IMR-90 (cell line): ENCODE results near the gene FGF16. TPM values are rescaled to one million over a fixed set of nuclear protein-coding genes. Genes with fewer than 3 reads are reported as not detected.

Experiments used
- ATAC-seq: fragments of 200-7000 bp; cut with Tn5 transposase; 2 replicates; pipeline ENCODE4 v1.9.1; 2020; ENCODE audit warnings: low read depth, mild to moderate bottlenecking, moderate library complexity
- BruUV-seq: library from RNA; stranded (reverse); fragments of 400-500 nt; replicated peaks from 2 replicates; lab custom pipeline; 2021; lab: Mats Ljungman, UMichigan
- CTCF ChIA-PET: fragments of 300-600 bp; formaldehyde crosslinking; extraction: SDS; loops from one replicate; lab custom pipeline; 2021; ENCODE audit warnings: antibody characterized with exemption; lab: Yijun Ruan, JAX
- POLR2A ChIA-PET: fragments of 300-600 bp; sonication (Branson Sonifier 250); formaldehyde crosslinking; loops from one replicate; lab custom pipeline; 2022; ENCODE audit warnings: antibody characterized with exemption; ENCODE audit not compliant: unreplicated experiment; lab: Charles Lee
- DNase-seq: peaks from one replicate; pipeline ENCODE4 v3.0.0; 2013
- H2AFZ ChIP-seq: replicated peaks from 2 replicates; pipeline ENCODE3; 2013; ENCODE audit warnings: low read length, mild to moderate bottlenecking; ENCODE audit not compliant: poor library complexity
- H2AK5ac ChIP-seq: 2 replicates; pipeline ENCODE4 v1.6.1; 2013; ENCODE audit warnings: low read depth, low read length, inconsistent platforms
- H2AK9ac ChIP-seq: replicated peaks from 2 replicates; pipeline ENCODE3; 2013; ENCODE audit warnings: mild to moderate bottlenecking, low read depth, low read length, moderate library complexity; ENCODE audit not compliant: poor library complexity
- H2BK120ac ChIP-seq: 2 replicates; pipeline ENCODE4 v1.6.1; 2013; ENCODE audit warnings: low read depth, low read length, inconsistent platforms
- H2BK15ac ChIP-seq: 3 replicates; pipeline ENCODE4 v1.6.1; 2013; ENCODE audit warnings: low read depth, low read length, inconsistent platforms
- H2BK20ac ChIP-seq: 2 replicates; pipeline ENCODE4 v1.6.1; 2013; ENCODE audit warnings: low read depth, mild to moderate bottlenecking, inconsistent platforms, low read length, moderate library complexity
- H2BK5ac ChIP-seq: 2 replicates; pipeline ENCODE4 v1.6.1; 2013; ENCODE audit warnings: mild to moderate bottlenecking, low read depth, low read length, inconsistent platforms; ENCODE audit not compliant: poor library complexity, severe bottlenecking
- H3K14ac ChIP-seq: replicated peaks from 2 replicates; pipeline ENCODE4 v1.6.1; 2013; ENCODE audit warnings: low read depth, low read length, inconsistent platforms
- H3K18ac ChIP-seq: 2 replicates; pipeline ENCODE4 v1.6.1; 2013; ENCODE audit warnings: low read depth, low read length, control low read depth
- H3K23ac ChIP-seq: 2 replicates; pipeline ENCODE4 v1.6.1; 2013; ENCODE audit warnings: low read depth, low read length, inconsistent platforms
- H3K27ac ChIP-seq: 2 replicates; pipeline ENCODE4 v1.5.1; 2013; ENCODE audit warnings: mild to moderate bottlenecking, control low read depth, low read length; ENCODE audit not compliant: insufficient read depth
- H3K27me3 ChIP-seq: 2 replicates; pipeline ENCODE4 v1.6.1; 2013; ENCODE audit warnings: low read length; ENCODE audit not compliant: control insufficient read depth, insufficient read depth
- H3K36me3 ChIP-seq: 2 replicates; pipeline ENCODE4 v1.6.1; 2013; ENCODE audit warnings: low read length, mixed read lengths; ENCODE audit not compliant: control insufficient read depth, insufficient read depth
- H3K4ac ChIP-seq: 2 replicates; pipeline ENCODE4 v1.6.1; 2013; ENCODE audit warnings: low read depth, low read length, inconsistent platforms
- H3K4me1 ChIP-seq: 2 replicates; pipeline ENCODE4 v1.6.1; 2013; ENCODE audit warnings: low read length, mixed read lengths; ENCODE audit not compliant: control insufficient read depth, insufficient read depth
- H3K4me2 ChIP-seq: 2 replicates; pipeline ENCODE4 v1.6.1; 2013; ENCODE audit warnings: low read depth, mild to moderate bottlenecking, control low read depth, low read length, moderate library complexity
- H3K4me3 ChIP-seq: 2 replicates; pipeline ENCODE4 v1.5.1; 2013; ENCODE audit warnings: low read depth, mild to moderate bottlenecking, control low read depth, low read length, moderate library complexity; ENCODE audit not compliant: insufficient read depth
- H3K56ac ChIP-seq: 2 replicates; pipeline ENCODE4 v1.6.1; 2013; ENCODE audit warnings: low read length, inconsistent platforms; ENCODE audit not compliant: insufficient read depth; ENCODE audit errors: extremely low read depth
- H3K79me1 ChIP-seq, 2 experiments: 2 replicates each; pipeline ENCODE4 v1.6.1; 2013; ENCODE audit warnings: low read length in 2 of 2, inconsistent platforms in 1 of 2, low read depth in 1 of 2
- H3K9ac ChIP-seq: 2 replicates; pipeline ENCODE4 v1.6.1; 2013; ENCODE audit warnings: low read depth, low read length, control low read depth
- H3K9me1 ChIP-seq: 2 replicates; pipeline ENCODE4 v1.6.1; 2013; ENCODE audit warnings: low read length, inconsistent platforms; ENCODE audit not compliant: insufficient read depth
- H3K9me3 ChIP-seq: 2 replicates; pipeline ENCODE4 v1.6.1; 2013; ENCODE audit warnings: low read length; ENCODE audit not compliant: control insufficient read depth, insufficient read depth
- H4K20me1 ChIP-seq: 2 replicates; pipeline ENCODE4 v1.6.1; 2013; ENCODE audit warnings: low read length, inconsistent platforms; ENCODE audit not compliant: insufficient read depth
- H4K5ac ChIP-seq: 2 replicates; pipeline ENCODE4 v1.6.1; 2013; ENCODE audit warnings: mild to moderate bottlenecking, low read depth, low read length, control low read depth
- H4K8ac ChIP-seq, 2 experiments: 2 replicates each; pipeline ENCODE4 v1.6.1; 2013; ENCODE audit warnings: low read depth in 2 of 2, low read length in 2 of 2, control low read depth in 1 of 2, inconsistent platforms in 1 of 2
- H4K91ac ChIP-seq: 2 replicates; pipeline ENCODE4 v1.6.1; 2013; ENCODE audit warnings: low read depth, low read length, inconsistent platforms; ENCODE audit not compliant: insufficient read depth
- BHLHE40 ChIP-seq: fragments of 150-350 bp; IDR thresholded peaks from 2 replicates; pipeline ENCODE4 v1.6.1; 2016; ENCODE audit warnings: mild to moderate bottlenecking, low read depth, low read length
- CTCF ChIP-seq: conservative IDR thresholded peaks from 2 replicates; pipeline ENCODE4 v1.5.1; 2012; ENCODE audit warnings: mild to moderate bottlenecking, low read depth, low read length, improper control_type of control experiment
- ELK1 ChIP-seq: fragments of 150-350 bp; IDR thresholded peaks from 2 replicates; pipeline ENCODE4 v1.6.1; 2016; ENCODE audit warnings: low read depth, mild to moderate bottlenecking, low read length, moderate library complexity, borderline replicate concordance
- FOS ChIP-seq: fragments of 150-350 bp; IDR thresholded peaks from 2 replicates; pipeline ENCODE4 v1.6.1; 2016; ENCODE audit warnings: low read depth, low read length
- MXI1 ChIP-seq: IDR thresholded peaks from 2 replicates; pipeline ENCODE4 v1.6.1; 2012; ENCODE audit warnings: low read depth, mild to moderate bottlenecking, low read length, moderate library complexity, borderline replicate concordance
- SMC3 ChIP-seq: fragments of 150-350 bp; IDR thresholded peaks from 2 replicates; pipeline ENCODE4 v1.6.1; 2016; ENCODE audit warnings: low read depth, mild to moderate bottlenecking, antibody characterized with exemption, low read length, moderate library complexity
- USF2 ChIP-seq: fragments of 150-350 bp; IDR thresholded peaks from 2 replicates; pipeline ENCODE4 v1.6.1; 2017; ENCODE audit warnings: mild to moderate bottlenecking, antibody characterized with exemption, low read length, low read depth
- dilution Hi-C: fragments of 300-500 bp; cut with HindIII; formaldehyde crosslinking; loops from one replicate; pipeline ENCODE4 v1.14.3; 2018; ENCODE audit warnings: low sequenced_read_pairs; ENCODE audit not compliant: unreplicated experiment
- in situ Hi-C: fragments of 300-500 bp; cut with MboI; formaldehyde crosslinking; loops from 3 replicates; pipeline ENCODE4 v1.14.3; 2019; ENCODE audit warnings: low sequenced_read_pairs, inconsistent platforms, mixed read lengths
- intact Hi-C: fragments of 100-400 bp; cut with micrococcal nuclease; formaldehyde crosslinking; loops from 2 replicates; pipeline ENCODE4 v1.10.0; 2022
- polyA plus RNA-seq, 3 experiments: library from polyadenylated mRNA; depleted of rRNA; stranded (reverse); fragments of >200 nt; gene quantifications; 2 replicates each; pipeline ENCODE4 v1.2.3, GENCODE V29; 2012; ENCODE audit warnings: low replicate concordance in 1 of 3
- total RNA-seq: library from RNA; depleted of rRNA; stranded (reverse); fragments of >200 nt; gene quantifications from 2 replicates; pipeline ENCODE4 v1.2.3, GENCODE V29; 2012

Gene FGF16
- total and polyA plus RNA-seq, 2 of the 4 experiments (the other 2 are of a cell fraction), result not detected

GRCh38 chrX:77436271-77436670, 10.9 kb upstream of the FGF16 start:
- TF ChIP-seq BHLHE40 (no peak), CTCF (no peak), SMC3 (no peak), FOS (no peak), ELK1 (no peak), USF2 (no peak), MXI1 (no peak)
- no peak overlapping the region for H3K56ac ChIP-seq
- H3K9ac ChIP-seq, result no peak overlapping the region
- ChIA-PET CTCF (no interaction called here), POLR2A (no interaction called here)
- H2AK5ac ChIP-seq, result no peak overlapping the region
- H4K20me1 ChIP-seq, result no peaks in the 10 kb centered on the region
- DNase-seq (no peak), ATAC-seq (no peak)
- intact Hi-C loops (no loop called here), in situ Hi-C loops (no loop called here), dilution Hi-C loops (no loop called here)
- no peak overlapping the region for H3K27ac ChIP-seq
- no peaks in the 10 kb centered on the region for H3K9me3 ChIP-seq
- H3K36me3 ChIP-seq, result no peaks in the 10 kb centered on the region
- no peaks in the 10 kb centered on the region for H3K9me1 ChIP-seq
- no peak overlapping the region for H2BK5ac ChIP-seq
- no peak overlapping the region for H3K4ac ChIP-seq
- no peak overlapping the region for H4K8ac ChIP-seq
- no peaks in the 10 kb centered on the region for H3K79me1 ChIP-seq
- H2AFZ ChIP-seq, result no peak overlapping the region
- H2BK20ac ChIP-seq, result no peak overlapping the region
- H4K91ac ChIP-seq, result no peak overlapping the region
- H2AK9ac ChIP-seq, result no peak overlapping the region
- no peak overlapping the region for H3K14ac ChIP-seq
- H3K18ac ChIP-seq, result no peak overlapping the region
- no peak overlapping the region for H3K4me2 ChIP-seq
- no peak overlapping the region for H2BK120ac ChIP-seq
- H3K4me3 ChIP-seq, result no peak overlapping the region
- no peak overlapping the region for H2BK15ac ChIP-seq
- peaks cover 2% of the 10 kb centered on the region; the same call in 1 of the 2 replicates for H3K27me3 ChIP-seq
- no peaks in the 10 kb centered on the region for H3K4me1 ChIP-seq
- no peak overlapping the region for H3K23ac ChIP-seq
- no TSS peak for BruUV-seq
- no peak overlapping the region for H4K5ac ChIP-seq
